ENCODE results near the gene TNFSF8. TPM values are rescaled to one million over a fixed set of nuclear protein-coding genes. Genes with fewer than 3 reads are reported as not detected.

Gene TNFSF8
- total RNA-seq, 1 donor from 2014 or later, result not detected

GRCh38 chr9:114916481-114916880, 13.9 kb downstream of the TNFSF8 start:
- no peak for FAIRE-seq
- no peak for DNase-seq (ENCODE audit: low read depth)
- Histone ChIP-seq H3K27me3 (ENCODE audit: control insufficient read depth, insufficient read depth, low read length) (peaks cover 16% of the 10 kb centered on the region), H3K36me3 (ENCODE audit: control insufficient read depth, insufficient read depth, low read length) (no peaks in the 10 kb centered on the region), H3K4me3 (ENCODE audit: low read depth, low read length) (no peak overlapping the region)
- TF ChIP-seq CTCF (IDR thresholded peaks at IDR 0.05; ENCODE audit: insufficient read depth, low read length, severe bottlenecking), result no peak

- H3K36me3 ChIP-seq (ENCODE audit: control insufficient read depth, insufficient read depth, low read length), result no peaks in the 10 kb centered on the region
- FAIRE-seq (no peak), DNase-seq (ENCODE audit: low read depth) (no peak)
Measured at GRCh38 chr9:114914139-114914538, 16.3 kb downstream of the TNFSF8 start.

GRCh38 chr9:114913656-114914055, 16.7 kb downstream of the TNFSF8 start:
- H3K27me3 ChIP-seq (ENCODE audit: control insufficient read depth, insufficient read depth, low read length), result peaks cover 27% of the 10 kb centered on the region
- FAIRE-seq (no peak), DNase-seq (ENCODE audit: low read depth) (no peak)
- no peaks in the 10 kb centered on the region for H3K36me3 ChIP-seq (ENCODE audit: control insufficient read depth, insufficient read depth, low read length)
- no peak overlapping the region for H3K4me3 ChIP-seq (ENCODE audit: low read depth, low read length)
- no peak for TF ChIP-seq CTCF (IDR thresholded peaks at IDR 0.05; ENCODE audit: insufficient read depth, low read length, severe bottlenecking)

More at GRCh38 chr9:114914139-114914538, 16.3 kb downstream of the TNFSF8 start:
- Histone ChIP-seq H3K4me3 (ENCODE audit: low read depth, low read length) (no peak overlapping the region), H3K27me3 (ENCODE audit: control insufficient read depth, insufficient read depth, low read length) (peaks cover 25% of the 10 kb centered on the region)
- no peak for TF ChIP-seq CTCF (IDR thresholded peaks at IDR 0.05; ENCODE audit: insufficient read depth, low read length, severe bottlenecking)

- FAIRE-seq, result no peak
Measured at GRCh38 chr9:114913217-114913616, 17.2 kb downstream of the TNFSF8 start.

GRCh38 chr9:114911167-114911821, 19.1 kb downstream of the TNFSF8 start:
- Histone ChIP-seq H3K4me3 (ENCODE audit: low read depth, low read length) (no peak overlapping the region), H3K36me3 (ENCODE audit: control insufficient read depth, insufficient read depth, low read length) (no peaks in the 10 kb centered on the region), H3K27me3 (ENCODE audit: control insufficient read depth, insufficient read depth, low read length) (peaks cover 27% of the 10 kb centered on the region)
- DNase-seq (ENCODE audit: low read depth) (peak; percentile 59), FAIRE-seq (no peak)
- peak; percentile 69 for TF ChIP-seq CTCF (IDR thresholded peaks at IDR 0.05; ENCODE audit: insufficient read depth, low read length, severe bottlenecking)

More at GRCh38 chr9:114913217-114913616, 17.2 kb downstream of the TNFSF8 start:
- no peaks in the 10 kb centered on the region for H3K36me3 ChIP-seq (ENCODE audit: control insufficient read depth, insufficient read depth, low read length)
- DNase-seq (ENCODE audit: low read depth), result no peak
- TF ChIP-seq CTCF (IDR thresholded peaks at IDR 0.05; ENCODE audit: insufficient read depth, low read length, severe bottlenecking), result no peak
- no peak overlapping the region for H3K4me3 ChIP-seq (ENCODE audit: low read depth, low read length)
- peaks cover 27% of the 10 kb centered on the region for H3K27me3 ChIP-seq (ENCODE audit: control insufficient read depth, insufficient read depth, low read length)

GRCh38 chr9:114910541-114910940, 19.9 kb downstream of the TNFSF8 start:
- Histone ChIP-seq H3K36me3 (ENCODE audit: control insufficient read depth, insufficient read depth, low read length) (no peaks in the 10 kb centered on the region), H3K4me3 (ENCODE audit: low read depth, low read length) (no peak overlapping the region), H3K27me3 (ENCODE audit: control insufficient read depth, insufficient read depth, low read length) (peaks cover 26% of the 10 kb centered on the region)
- FAIRE-seq (no peak), DNase-seq (ENCODE audit: low read depth) (no peak)
- no peak for TF ChIP-seq CTCF (IDR thresholded peaks at IDR 0.05; ENCODE audit: insufficient read depth, low read length, severe bottlenecking)
